ENCODE results near the gene KLF17. TPM values are rescaled to one million over a fixed set of nuclear protein-coding genes. Genes with fewer than 3 reads are reported as not detected.

KLF17 gene
- total RNA-seq, 1 donor from 2014 or later: not detected

DNA sequence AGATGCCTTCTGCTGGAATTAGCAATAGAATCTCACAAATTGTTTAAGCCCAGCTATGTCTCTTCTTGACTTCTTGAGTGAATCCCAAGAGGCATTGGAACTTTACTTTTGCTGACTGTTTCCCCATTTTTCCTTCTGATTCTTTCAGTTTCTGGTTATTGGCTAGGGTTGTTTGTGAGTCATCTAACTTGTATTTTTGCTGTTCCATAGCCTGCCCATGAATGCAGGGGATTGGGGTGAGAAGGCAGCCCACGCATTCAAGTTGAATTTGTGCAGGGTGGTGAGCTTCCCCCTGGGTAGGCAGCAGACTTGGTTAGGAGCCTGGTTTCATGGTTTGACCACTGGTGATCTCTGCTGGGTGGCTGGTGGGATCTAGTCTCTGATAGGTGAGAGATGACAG lies 10.4 kb upstream of the KLF17 start:
- no peak for DNase-seq
- POLR2A ChIA-PET: no interaction called here
- CTCF ChIA-PET: no interaction called here
- Mint-ChIP-seq H3K4me1 (no peaks in the 10 kb centered on the region), H3K27ac (no peak overlapping the region), H3K9me3 (no peaks in the 10 kb centered on the region), H3K36me3 (ENCODE audit: low read depth) (no peaks in the 10 kb centered on the region), H3K27me3 (peaks cover 13% of the 10 kb centered on the region), H3K4me3 (no peak overlapping the region)
- no peak for ATAC-seq (ENCODE audit: low read depth)
- TF ChIP-seq CTCF (IDR thresholded peaks at IDR 0.05): no peak
- intact Hi-C loops (cut with micrococcal nuclease): no loop called here

DNA sequence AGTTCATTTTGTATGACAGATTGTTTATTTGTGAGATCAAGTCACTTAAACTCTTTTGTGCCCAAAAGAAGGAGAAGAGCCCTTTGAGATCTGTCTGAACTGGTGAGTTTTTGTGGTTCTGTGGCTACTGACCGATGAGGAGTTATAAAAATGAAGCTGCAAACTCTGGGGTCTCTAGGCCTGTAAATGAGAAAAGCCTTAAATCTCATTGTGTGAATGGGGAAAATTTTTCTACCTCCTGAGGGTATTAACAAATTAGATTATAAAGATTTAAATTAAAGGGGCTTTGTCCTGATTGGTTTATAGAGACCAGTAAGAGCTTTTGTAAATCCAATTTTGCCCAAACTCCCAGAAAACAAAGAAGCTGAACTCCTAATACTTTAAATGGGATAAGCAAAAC lies 9.7 kb upstream of the KLF17 start:
- H3K27me3 Mint-ChIP-seq: peaks cover 13% of the 10 kb centered on the region
- no peak for DNase-seq
- no peaks in the 10 kb centered on the region for H3K36me3 Mint-ChIP-seq (ENCODE audit: low read depth)
- no peak overlapping the region for H3K27ac Mint-ChIP-seq
- no peak overlapping the region for H3K4me3 Mint-ChIP-seq
- intact Hi-C loops (cut with micrococcal nuclease): no loop called here
- no peaks in the 10 kb centered on the region for H3K9me3 Mint-ChIP-seq
- POLR2A ChIA-PET: no interaction called here
- TF ChIP-seq CTCF (IDR thresholded peaks at IDR 0.05): no peak
- CTCF ChIA-PET: no interaction called here
- no peaks in the 10 kb centered on the region for H3K4me1 Mint-ChIP-seq
- no peak for ATAC-seq (ENCODE audit: low read depth)

GRCh38 chr1:44110916-44111315 lies 7.7 kb upstream of the KLF17 start:
- Mint-ChIP-seq H3K36me3 (ENCODE audit: low read depth) (no peaks in the 10 kb centered on the region), H3K4me3 (no peak overlapping the region), H3K27me3 (peaks cover 10% of the 10 kb centered on the region), H3K4me1 (no peaks in the 10 kb centered on the region), H3K9me3 (no peaks in the 10 kb centered on the region), H3K27ac (no peak overlapping the region)
- ATAC-seq (ENCODE audit: low read depth) (no peak), DNase-seq (no peak)
- ChIA-PET POLR2A (no interaction called here), CTCF (no interaction called here)
- intact Hi-C loops (cut with micrococcal nuclease): no loop called here
- no peak for TF ChIP-seq CTCF (IDR thresholded peaks at IDR 0.05)

DNA sequence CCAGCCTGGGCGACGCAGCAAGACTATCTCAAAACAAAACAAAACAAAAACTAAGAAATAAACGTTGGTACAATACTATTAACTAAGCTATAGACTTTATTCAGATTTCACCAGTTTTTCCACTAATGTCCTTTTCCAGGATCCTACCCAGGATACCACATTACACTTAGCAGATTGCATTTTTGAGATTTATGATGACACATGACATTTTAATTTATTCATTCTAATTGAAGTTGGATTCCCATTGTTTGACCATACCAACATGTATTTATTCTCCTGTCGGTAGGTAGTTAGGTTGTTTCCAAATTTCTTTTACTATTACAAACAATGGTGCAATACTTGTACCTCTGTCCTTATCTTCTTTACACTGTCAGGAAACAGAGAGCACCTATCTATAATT lies 6.8 kb upstream of the KLF17 start:
- Mint-ChIP-seq H3K4me1 (no peaks in the 10 kb centered on the region), H3K9me3 (no peaks in the 10 kb centered on the region), H3K4me3 (no peak overlapping the region), H3K27me3 (peaks cover 7% of the 10 kb centered on the region), H3K27ac (no peak overlapping the region), H3K36me3 (ENCODE audit: low read depth) (no peaks in the 10 kb centered on the region)
- TF ChIP-seq CTCF (IDR thresholded peaks at IDR 0.05): no peak
- ATAC-seq (ENCODE audit: low read depth): no peak
- intact Hi-C loops (cut with micrococcal nuclease): no loop called here
- POLR2A ChIA-PET: no interaction called here
- no peak for DNase-seq
- CTCF ChIA-PET: no interaction called here

GRCh38 chr1:44112486-44112885 lies 6.1 kb upstream of the KLF17 start:
- Mint-ChIP-seq H3K27me3 (peaks cover 6% of the 10 kb centered on the region), H3K27ac (no peak overlapping the region), H3K36me3 (ENCODE audit: low read depth) (no peaks in the 10 kb centered on the region), H3K4me1 (no peaks in the 10 kb centered on the region), H3K9me3 (no peaks in the 10 kb centered on the region), H3K4me3 (no peak overlapping the region)
- intact Hi-C loops (cut with micrococcal nuclease): no loop called here
- ChIA-PET POLR2A (no interaction called here), CTCF (no interaction called here)
- ATAC-seq (ENCODE audit: low read depth): no peak
- TF ChIP-seq CTCF (IDR thresholded peaks at IDR 0.05): no peak
- no peak for DNase-seq
